Progenitor cell of endocrine pancreas (in vitro differentiated cells): ENCODE data around the gene SPATS2. TPM values are rescaled to one million over a fixed set of nuclear protein-coding genes. Genes with fewer than 3 reads are reported as not detected.

Source experiments
- DNase-seq: peaks from one replicate; pipeline ENCODE4 v3.0.0; 2021; ENCODE audit warnings: low spot score; ENCODE audit not compliant: unreplicated experiment
- H3K27ac Mint-ChIP-seq: 2 replicates; pipeline ENCODE4 v1.8.0; 2021; ENCODE audit warnings: mild to moderate bottlenecking, moderate library complexity, mixed read lengths
- H3K27me3 Mint-ChIP-seq: 2 replicates; pipeline ENCODE4 v1.8.0; 2021; ENCODE audit warnings: mixed read lengths
- H3K36me3 Mint-ChIP-seq: 2 replicates; pipeline ENCODE4 v1.8.0; 2022; ENCODE audit warnings: mixed read lengths; ENCODE audit not compliant: insufficient read depth
- H3K4me1 Mint-ChIP-seq: 2 replicates; pipeline ENCODE4 v1.8.0; 2021; ENCODE audit warnings: low read depth, mixed read lengths
- H3K4me3 Mint-ChIP-seq: 2 replicates; pipeline ENCODE4 v1.8.0; 2021; ENCODE audit warnings: low read depth, mild to moderate bottlenecking, moderate library complexity, mixed read lengths
- H3K9me3 Mint-ChIP-seq: 2 replicates; pipeline ENCODE4 v1.8.0; 2021; ENCODE audit warnings: low read depth, mixed read lengths
- CTCF ChIP-seq: fragments of 200-600 bp; sonication (generic); IDR thresholded peaks from one replicate; pipeline ENCODE4 v1.5.0; 2021; ENCODE audit warnings: antibody characterized with exemption, mild to moderate bottlenecking; ENCODE audit not compliant: unreplicated experiment
- total RNA-seq: library from RNA; stranded (reverse); gene quantifications from 2 replicates; pipeline ENCODE4 v1.2.1, GENCODE V29; 2021

Gene SPATS2
- total RNA-seq, 1 donor from 2014 or later = 84.4 TPM

- H3K27ac Mint-ChIP-seq = no peak overlapping the region
- peaks cover 23% of the 10 kb centered on the region for H3K4me1 Mint-ChIP-seq
- H3K27me3 Mint-ChIP-seq = no peaks in the 10 kb centered on the region
These were observed 37.7 kb downstream of the SPATS2 start for GRCh38 chr12:49404956-49405355.

GRCh38 chr12:49410818-49411217 lies 43.6 kb downstream of the SPATS2 start:
- Mint-ChIP-seq H3K4me1 (peaks cover 1% of the 10 kb centered on the region), H3K9me3 (no peaks in the 10 kb centered on the region), H3K4me3 (no peak overlapping the region), H3K27ac (no peak overlapping the region), H3K27me3 (no peaks in the 10 kb centered on the region), H3K36me3 (peaks cover 7% of the 10 kb centered on the region)
- no peak for DNase-seq
- no peak for TF ChIP-seq CTCF

More at GRCh38 chr12:49404956-49405355, 37.7 kb downstream of the SPATS2 start:
- Mint-ChIP-seq H3K9me3 (no peaks in the 10 kb centered on the region), H3K36me3 (peaks cover 4% of the 10 kb centered on the region), H3K4me3 (no peak overlapping the region)
- DNase-seq = no peak
- TF ChIP-seq CTCF = no peak

GRCh38 chr12:49413010-49413409 lies 45.7 kb downstream of the SPATS2 start:
- Mint-ChIP-seq H3K36me3 (peaks cover 10% of the 10 kb centered on the region), H3K4me3 (no peak overlapping the region), H3K27ac (no peak overlapping the region), H3K27me3 (no peaks in the 10 kb centered on the region), H3K9me3 (no peaks in the 10 kb centered on the region), H3K4me1 (peaks cover 8% of the 10 kb centered on the region)
- TF ChIP-seq CTCF = no peak
- DNase-seq = no peak

GRCh38 chr12:49413796-49414195 lies 46.5 kb downstream of the SPATS2 start:
- no peak for DNase-seq
- H3K27me3 Mint-ChIP-seq = no peaks in the 10 kb centered on the region
- peaks cover 10% of the 10 kb centered on the region for H3K4me1 Mint-ChIP-seq
- peaks cover 10% of the 10 kb centered on the region for H3K36me3 Mint-ChIP-seq
- H3K27ac Mint-ChIP-seq = no peak overlapping the region
- H3K4me3 Mint-ChIP-seq = no peak overlapping the region
- no peak for TF ChIP-seq CTCF
- no peaks in the 10 kb centered on the region for H3K9me3 Mint-ChIP-seq

GRCh38 chr12:49414364-49414763 lies 47.1 kb downstream of the SPATS2 start:
- Mint-ChIP-seq H3K4me1 (peaks cover 11% of the 10 kb centered on the region), H3K27ac (no peak overlapping the region)
- TF ChIP-seq CTCF = no peak

More at GRCh38 chr12:49414364-49414763, 47.1 kb downstream of the SPATS2 start:
- H3K36me3 Mint-ChIP-seq = peaks cover 9% of the 10 kb centered on the region
- no peak for DNase-seq
- H3K9me3 Mint-ChIP-seq = no peaks in the 10 kb centered on the region
- no peaks in the 10 kb centered on the region for H3K27me3 Mint-ChIP-seq
- no peak overlapping the region for H3K4me3 Mint-ChIP-seq
